ENCODE data around the gene ARHGAP24.

- TF ChIP-seq CTCF (conservative IDR thresholded peaks at IDR 0.05 in 1 of 2, IDR thresholded peaks at IDR 0.05 in 1 of 2; ENCODE audit: extremely low read depth in 1 of 2, insufficient read depth in 1 of 2, low read depth in 1 of 2, low read length in 2 of 2) (no peak), EZH2 (IDR thresholded peaks at IDR 0.05; ENCODE audit: borderline replicate concordance, low read length) (no peak)
Observed at GRCh38 chr4:85741381-85741780, 266.4 kb downstream of the ARHGAP24 start.

Data from mammary epithelial cell (primary cell).